IPS-18c (cell line): ENCODE measurements around the gene HOXB8.

ENCODE experiments used
- H3K4me3 ChIP-seq: 2 replicates; pipeline ENCODE4 v1.7.0; 2013; ENCODE audit warnings: low read depth, mild to moderate bottlenecking, low read length, moderate library complexity; ENCODE audit not compliant: insufficient read depth
- H3K9me3 ChIP-seq: one replicate; pipeline ENCODE4 v1.6.1; 2013; ENCODE audit warnings: mild to moderate bottlenecking, low read length, moderate library complexity; ENCODE audit not compliant: control insufficient read depth, insufficient read depth

HOXB8 gene

DNA sequence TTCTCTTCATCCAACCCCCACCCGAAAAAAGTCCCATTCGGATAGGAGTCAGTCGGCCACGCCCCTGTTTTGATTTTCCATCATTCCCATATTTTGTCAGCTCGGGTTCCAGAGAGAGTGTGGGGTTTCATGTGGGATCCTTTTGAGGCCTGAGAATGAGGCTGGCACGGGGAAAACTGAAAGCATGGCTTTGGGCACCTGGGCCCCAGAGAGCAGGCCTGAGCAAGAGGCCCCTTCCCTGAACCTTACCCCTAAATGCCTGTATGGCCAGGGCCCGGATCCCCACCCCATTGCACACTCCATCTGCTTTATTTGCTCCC lies 32.4 kb downstream of the HOXB8 start:
- Histone ChIP-seq H3K9me3 (no peaks in the 10 kb centered on the region), H3K4me3 (no peak overlapping the region)

DNA sequence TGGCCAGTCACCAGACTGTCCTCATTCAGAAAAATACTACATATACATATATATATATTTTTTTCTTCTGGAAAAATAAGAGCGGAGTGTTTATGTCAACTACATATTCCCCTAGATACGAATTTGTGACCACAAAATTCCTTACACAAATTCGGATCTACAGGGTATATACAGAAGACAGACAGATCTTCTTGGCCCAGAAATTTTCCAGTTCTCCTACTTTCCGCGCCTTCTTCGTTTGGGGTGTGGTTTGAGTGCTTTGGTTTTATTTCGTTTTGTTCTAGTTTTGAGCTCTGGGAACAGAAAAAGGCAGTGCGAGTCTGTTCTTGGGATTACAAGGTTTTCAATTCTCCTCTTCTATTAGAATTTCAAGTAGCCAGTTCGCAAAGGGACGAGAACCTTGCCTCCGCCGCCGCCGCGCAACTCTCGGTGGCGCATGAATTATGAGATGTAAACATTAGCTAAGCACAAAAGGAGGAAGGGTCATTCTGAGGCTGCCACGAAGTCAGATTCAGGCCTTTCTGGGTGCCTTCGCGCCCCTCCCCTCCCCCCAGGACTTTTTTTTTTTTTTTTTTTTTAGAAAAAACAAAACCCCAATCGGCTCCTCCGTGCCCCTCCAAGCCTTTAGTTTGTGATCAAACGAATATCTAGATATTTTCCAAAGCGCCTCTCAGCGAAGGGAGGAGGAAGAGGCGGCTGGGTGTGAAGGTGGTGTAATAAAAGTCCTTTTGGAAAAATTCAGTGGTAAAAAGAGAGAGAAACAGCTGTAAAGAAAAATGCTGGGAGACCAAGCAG lies 35.1 kb downstream of the HOXB8 start:
- H3K4me3 ChIP-seq, result no peak overlapping the region
- no peaks in the 10 kb centered on the region for H3K9me3 ChIP-seq

DNA sequence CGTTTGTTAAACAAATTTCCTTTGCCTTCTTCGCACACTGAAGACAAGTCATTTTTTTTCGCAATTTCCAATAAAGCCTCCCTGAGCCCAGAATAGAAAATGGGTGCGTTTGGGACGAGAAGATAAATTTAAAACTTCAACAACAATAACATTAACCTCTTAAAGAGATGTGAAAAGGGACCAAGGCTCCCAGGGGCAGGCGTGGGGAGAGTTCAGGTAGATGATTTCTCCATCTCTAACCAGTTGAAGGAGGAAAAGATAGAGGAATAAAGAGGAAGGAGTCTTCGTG lies 35.7 kb downstream of the HOXB8 start:
- H3K4me3 ChIP-seq, result no peak overlapping the region
- no peaks in the 10 kb centered on the region for H3K9me3 ChIP-seq

DNA sequence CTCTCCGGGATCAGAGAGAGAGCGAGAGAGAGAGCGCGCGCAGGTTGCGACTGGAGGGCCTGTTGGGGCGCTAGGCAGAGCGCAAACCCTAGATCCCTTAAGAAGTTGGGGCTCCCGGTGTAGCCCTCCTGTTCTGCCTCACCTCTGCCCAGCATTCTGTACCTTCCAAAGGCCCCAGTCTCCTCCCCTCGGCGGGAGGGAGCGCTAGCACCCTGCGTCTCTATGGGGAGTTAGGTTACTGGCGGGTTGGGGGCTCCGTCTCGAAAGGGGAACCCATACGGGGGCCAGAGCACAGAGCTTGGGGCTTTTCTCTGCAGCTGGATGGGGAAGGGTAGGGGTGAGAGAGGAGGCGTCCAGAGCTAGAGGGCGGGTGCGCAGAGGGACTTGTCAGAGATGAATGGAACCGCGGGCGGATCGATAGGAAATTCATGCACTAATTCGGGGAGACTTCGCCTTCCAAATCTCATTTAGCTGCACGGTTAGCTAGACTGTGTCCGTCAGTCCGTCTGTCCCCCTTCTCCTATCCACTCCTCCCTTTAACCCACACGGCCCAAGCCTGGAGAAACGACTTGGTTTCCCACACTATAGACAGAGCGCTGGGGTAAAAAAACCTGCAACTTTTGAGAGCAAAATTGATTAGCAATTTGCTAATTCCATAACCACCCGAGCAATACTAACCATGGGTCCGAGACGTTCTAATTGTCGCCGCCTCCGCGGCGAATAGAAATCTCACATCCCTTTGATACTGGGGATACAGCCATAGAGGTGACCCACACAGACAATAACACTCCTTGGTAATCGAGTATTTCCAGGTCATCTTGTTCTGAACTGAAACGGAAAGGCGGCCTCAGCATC lies 36.2 kb downstream of the HOXB8 start:
- H3K9me3 ChIP-seq, result no peaks in the 10 kb centered on the region
- H3K4me3 ChIP-seq, result no peak overlapping the region; the same call in 1 of the 2 replicates

DNA sequence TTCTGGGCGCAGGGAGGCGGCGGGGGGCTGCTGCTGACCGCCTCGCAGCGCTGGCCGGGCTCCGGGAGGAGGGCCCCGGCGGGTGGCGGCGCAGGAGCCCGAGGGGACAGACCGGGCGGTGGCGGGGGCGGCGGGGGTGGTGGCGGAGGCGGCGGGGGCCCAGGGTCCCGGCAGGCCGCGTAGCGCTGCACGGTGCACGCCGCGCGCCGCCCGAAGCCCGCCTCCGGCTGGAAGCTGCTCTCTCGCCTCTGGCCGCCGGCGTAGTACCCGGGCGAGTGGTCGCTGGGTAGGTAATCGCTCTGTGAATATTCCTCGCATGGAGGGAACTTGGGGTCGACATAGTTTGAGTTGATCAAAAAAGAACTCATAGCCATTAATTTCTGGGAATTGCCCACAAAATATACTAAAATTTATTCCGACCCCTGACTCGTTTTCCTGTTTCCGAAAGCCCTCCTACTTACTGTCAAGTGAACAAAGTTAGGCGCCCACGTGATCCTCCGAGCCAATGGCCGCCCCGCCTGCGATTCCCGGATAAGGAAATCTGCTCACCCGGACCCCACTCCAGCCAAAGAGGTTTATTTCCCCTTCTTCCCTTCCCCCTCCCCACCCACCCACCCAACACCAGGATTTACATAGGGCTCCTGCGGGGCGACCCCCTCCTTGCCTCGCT lies 37.0 kb downstream of the HOXB8 start, which contains the start of gene HOXB4:
Gene HOXB4, minus strand, starts transcription at position 405 of the 670 bp plus-strand sequence. Its CDS starts 31 bp downstream, at position 374.
- H3K9me3 ChIP-seq, result no peaks in the 10 kb centered on the region
- H3K4me3 ChIP-seq, result no peak within 1 kb of the TSS; the same call in 1 of the 2 replicates

DNA sequence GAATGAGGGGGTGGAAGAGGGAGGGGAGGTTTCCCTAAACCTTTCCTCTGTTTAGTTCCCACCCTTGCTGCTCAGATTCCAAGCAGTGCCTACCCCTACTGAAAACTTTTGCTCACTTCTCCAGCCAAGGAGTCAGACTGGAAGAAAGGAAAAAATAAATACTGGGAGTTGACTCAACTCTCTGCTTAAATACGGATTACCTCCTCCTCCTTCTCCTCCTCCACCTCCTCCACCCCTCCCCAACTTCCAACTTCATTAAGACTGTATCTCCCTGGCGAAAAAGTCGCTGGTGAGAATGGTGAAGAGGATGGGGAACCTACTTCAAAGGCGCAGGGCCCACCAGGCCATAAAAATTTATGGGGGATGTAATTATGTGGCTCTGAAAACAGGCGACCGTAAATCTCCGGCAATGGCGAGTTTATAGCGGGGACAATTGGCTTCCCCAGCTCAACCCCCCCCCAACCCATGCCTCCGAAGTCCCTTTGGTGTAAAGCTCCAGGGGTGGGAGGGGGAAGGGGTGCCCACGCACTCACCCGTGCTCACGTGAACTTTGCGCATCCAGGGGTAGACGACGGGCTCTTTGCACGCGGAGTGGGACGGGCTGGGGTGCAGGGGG lies 37.7 kb downstream of the HOXB8 start:
- Histone ChIP-seq H3K4me3 (no peak overlapping the region), H3K9me3 (no peaks in the 10 kb centered on the region)

DNA sequence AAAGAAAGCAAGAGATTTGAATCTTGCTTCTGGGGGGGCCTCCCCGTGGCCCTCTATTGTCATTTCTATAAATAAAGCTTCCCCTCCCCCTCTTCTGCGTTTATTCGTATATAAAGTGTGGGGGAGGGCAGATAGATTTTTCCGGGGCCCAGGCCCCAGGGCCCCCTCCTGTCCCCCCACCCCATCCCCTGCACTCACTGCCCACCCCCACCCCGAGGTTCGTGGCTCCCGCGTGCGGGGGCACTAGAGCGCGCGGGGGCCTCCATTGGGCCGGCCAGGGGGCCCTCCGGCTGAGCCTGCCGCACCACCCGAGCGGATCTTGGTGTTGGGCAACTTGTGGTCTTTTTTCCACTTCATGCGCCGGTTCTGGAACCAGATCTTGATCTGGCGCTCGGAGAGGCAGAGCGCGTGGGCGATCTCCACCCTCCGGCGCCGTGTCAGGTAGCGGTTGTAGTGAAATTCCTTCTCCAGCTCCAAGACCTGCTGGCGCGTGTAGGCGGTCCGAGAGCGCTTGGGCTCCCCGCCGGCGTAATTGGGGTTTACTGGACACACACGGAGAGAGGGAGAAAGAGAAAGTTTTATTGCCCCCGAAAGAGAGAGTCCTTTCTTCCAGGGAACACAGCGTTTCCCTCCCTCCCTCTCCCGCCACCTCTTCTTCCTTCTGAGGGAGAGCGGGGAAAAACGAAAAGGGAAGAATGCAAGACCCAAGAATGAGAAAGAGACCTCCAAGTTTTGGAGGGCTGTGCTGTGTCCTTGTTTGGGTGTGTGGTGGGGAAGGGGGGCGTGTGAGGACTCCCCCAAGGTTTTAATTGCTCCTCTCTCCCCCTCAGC lies 38.4 kb downstream of the HOXB8 start:
- H3K4me3 ChIP-seq, result no peak overlapping the region
- H3K9me3 ChIP-seq, result no peaks in the 10 kb centered on the region

DNA sequence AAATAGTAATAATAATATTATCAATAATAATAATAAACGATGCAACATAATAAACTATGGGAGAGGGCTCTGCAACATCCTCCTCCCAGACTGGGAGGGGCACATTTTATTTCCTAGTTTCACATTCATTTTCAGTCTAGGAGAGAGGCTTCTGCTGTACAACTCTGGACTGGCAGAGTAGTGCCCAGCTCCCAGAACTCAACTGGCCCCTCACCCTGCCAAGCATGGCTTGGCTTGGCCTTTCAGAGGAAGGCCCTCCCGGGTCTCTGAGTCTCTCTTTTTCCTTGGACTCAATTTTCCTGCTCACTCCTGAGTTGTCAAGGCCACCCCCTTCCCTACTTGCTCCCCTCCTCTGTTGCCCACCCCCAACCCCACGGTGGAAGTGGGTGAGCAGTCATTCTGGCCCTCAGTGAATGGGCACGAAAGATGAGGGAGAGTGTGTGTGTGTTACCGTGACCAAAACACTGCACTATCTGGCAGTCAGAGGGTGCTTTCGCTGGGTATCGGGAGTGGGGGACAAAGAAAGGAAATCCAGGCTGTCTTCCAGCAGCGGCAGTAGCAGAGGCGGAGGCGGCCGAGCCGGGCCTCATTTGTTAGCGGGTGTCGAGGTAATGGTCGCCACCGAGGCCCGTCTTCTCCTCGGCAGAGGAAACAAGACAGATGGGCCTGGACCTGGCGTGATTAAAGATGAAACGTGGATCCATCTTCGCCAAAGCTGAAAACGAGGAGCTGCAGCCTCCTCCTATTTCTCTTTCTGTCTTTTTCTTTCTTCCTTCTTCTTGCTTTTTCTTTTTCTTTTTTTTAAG lies 39.2 kb downstream of the HOXB8 start:
- H3K4me3 ChIP-seq, result no peak overlapping the region

DNA sequence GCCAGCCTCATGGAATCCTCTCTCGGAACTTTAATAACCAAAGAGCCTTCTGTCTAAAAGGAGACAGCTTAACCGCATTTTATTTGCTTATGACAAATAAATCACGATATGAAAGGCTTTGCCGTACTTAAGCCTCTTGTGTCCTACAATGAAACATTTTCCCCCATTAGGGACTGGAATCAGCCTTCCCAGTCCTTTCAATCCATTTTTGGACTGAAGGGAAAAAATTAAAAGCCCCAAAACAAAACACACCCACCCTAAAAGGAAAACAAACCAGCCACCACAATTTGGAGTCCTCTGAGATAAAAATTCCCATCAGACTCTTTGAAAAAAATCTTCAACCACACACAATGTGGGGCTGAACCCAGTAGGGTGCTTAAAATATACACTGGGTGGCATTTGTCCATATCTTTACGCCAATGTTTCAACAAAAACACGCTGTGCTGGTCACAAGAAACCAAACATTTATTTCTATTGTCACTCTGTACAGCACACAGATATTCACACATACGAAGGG lies 40.0 kb downstream of the HOXB8 start:
- Histone ChIP-seq H3K4me3 (no peak overlapping the region), H3K9me3 (no peaks in the 10 kb centered on the region)

More for the DNA sequence above, 39.2 kb downstream of the HOXB8 start:
- no peaks in the 10 kb centered on the region for H3K9me3 ChIP-seq

DNA sequence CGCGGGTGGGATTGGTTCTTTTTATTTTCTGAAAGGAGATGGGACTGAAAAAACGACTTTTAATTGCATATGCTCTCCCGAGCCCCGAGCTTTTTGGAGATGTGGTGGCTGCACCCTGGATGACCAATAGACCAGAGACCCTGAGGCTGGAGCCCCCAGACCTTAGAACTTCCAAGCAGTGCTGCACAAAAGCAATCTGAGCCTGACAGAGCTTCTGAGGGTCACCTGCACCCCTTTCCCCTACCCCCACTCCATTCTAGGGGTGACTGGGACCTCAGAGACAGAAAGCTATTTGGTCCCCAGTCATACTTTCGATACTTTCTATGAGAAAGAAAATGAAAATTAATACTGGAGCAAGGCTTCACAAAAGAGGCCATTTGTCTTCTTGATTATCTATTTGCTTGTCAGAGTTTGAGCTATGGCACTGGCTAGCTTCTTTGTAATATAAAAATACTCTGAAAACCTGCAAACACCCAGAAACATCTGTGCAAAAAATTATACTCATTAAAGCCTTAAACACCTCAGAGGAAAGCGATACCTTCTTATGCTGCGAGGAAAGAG lies 40.5 kb downstream of the HOXB8 start:
- H3K4me3 ChIP-seq, result no peak overlapping the region

DNA sequence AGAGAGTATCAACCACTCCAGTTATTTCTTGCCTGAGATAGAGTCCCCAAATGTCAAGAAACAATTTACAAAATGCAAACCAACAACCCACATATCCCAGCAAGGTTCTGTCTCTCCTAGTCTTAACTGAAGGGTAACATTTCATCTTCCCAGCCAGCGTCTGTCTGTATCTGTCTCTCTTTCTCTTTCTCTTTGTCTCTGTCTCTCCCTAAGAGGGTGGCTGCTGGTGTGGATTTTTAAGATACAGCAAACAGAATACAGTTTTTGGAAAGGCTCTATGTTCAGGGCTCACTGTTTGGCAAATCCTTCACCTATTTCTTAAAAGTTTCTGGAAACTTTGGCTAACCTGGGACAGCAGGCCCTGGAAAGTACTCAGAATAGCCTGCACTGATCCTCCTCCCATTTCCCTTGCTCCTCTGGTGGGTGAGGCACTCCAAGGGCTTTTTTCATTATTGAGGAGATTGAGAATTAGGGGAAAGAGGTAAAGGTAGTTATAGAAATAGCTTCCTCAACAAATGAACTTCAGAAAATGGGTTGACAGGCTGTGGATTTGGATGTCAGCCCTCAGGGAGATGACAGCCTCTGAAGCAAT lies 43.2 kb downstream of the HOXB8 start:
- H3K4me3 ChIP-seq, result no peak overlapping the region
- no peaks in the 10 kb centered on the region for H3K9me3 ChIP-seq

More for the DNA sequence above, 40.5 kb downstream of the HOXB8 start:
- no peaks in the 10 kb centered on the region for H3K9me3 ChIP-seq

DNA sequence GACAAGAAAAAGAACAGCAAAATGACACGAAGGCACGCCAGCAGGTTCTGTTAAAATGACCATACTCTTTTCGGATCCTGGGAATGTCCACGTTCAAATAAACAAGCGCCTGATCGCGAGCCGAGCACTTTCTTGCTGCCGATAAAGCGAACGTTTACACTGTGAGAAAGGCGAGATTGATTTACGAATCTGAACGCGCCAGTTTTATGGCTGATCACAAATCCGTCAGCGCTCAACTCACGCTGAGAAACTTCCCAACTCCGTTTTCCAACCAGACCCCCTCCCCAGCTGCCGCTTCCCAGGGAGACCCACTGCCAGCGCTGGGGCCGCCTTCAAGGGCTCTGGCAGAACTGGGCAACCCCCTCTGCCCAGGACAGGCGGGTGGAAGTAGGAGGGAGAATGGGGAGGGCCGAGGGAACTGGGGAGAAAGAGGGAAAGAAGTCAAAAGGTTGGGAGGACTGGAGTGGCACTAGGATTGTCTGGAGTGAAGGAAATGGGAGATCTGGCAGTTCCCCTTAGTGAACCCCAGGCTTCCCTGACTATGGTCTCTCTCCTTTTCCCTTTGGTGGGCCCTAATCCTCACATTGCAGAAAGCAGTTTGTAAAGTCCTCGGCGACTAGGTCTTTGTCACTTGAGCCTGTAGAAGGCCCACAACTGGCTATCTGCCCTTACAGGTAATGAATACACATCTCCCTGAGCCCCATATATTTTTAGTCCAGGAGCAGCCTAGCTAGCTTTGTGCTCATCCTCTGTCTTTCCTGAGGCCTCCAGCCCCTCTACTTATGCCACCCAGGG lies 43.9 kb downstream of the HOXB8 start:
- Histone ChIP-seq H3K9me3 (no peaks in the 10 kb centered on the region), H3K4me3 (no peak overlapping the region)

DNA sequence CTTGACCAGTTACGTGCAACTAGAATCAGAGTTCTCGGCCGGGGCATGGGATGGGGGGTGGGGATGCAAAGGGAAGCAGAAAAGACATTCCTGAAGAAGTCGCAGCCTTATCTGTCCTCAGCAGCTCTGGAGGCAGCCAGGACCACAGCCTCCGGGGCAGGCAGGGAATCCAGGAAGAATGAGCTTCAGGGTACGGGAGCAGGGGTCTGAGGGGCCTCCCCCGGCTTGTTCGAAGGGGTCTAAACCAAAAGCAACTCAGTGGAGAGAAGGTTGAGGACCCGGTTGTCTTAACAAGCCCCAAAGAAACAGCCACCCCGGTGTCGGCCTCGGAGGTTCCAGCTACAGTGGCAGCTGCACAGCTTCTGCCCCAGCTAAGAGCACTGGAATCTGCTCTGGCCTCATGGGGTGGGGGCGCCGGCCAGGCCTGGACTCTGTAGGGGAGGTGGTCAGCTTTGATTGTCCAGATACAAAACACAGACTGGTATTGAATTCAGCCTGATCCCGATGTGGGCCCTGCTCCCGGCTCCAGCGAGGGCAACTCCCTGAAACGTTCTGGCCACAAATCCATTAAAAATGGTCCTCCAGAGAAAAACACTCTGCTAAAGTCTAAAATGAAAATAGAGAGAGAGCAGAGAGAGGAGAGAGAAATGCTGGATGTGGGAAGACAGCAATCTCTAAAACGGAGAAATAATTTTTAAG lies 44.6 kb downstream of the HOXB8 start:
- H3K4me3 ChIP-seq, result no peak overlapping the region
- no peaks in the 10 kb centered on the region for H3K9me3 ChIP-seq

DNA sequence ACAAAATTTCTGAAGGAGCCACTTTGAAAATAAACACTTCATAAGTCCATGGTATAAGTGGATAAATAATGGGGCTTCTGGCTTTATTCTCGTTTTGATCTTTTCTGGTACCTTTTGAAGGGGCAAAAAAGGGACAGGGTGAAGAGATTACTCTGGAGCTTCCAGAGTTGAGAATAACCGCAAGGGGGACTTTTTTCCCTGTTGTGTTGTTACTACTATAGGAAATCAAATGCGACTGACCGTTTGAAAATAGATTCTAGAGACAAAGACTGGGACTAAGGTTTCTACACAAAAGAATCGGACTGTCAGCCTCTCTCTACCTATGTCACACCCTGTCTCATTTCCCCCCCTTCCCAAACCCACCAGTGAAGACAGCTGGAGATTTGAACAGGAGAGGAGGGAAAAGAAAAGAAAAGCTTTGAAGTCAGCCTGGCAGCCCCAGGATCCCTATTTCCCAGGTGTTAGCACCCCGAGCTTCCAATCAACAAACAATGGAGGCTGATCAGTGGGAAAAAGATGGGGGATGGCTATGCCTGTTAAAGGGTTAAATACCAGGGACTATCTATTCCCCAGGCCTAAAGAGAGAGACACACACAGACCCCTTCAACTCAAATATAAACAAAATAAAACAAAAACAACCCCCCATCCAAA lies 45.3 kb downstream of the HOXB8 start:
- no peaks in the 10 kb centered on the region for H3K9me3 ChIP-seq
- H3K4me3 ChIP-seq, result no peak overlapping the region
